GM23338 (cell line): Measurements from ENCODE around the gene PIEZO2. TPM values are rescaled to one million over a fixed set of nuclear protein-coding genes. Genes with fewer than 3 reads are reported as not detected.

ENCODE experiments used
- ATAC-seq: fragments of 200-7000 bp; cut with Tn5 transposase; 3 replicates; pipeline ENCODE4 v1.9.1; 2020
- DNase-seq: peaks from one replicate; pipeline ENCODE4 v3.0.0-alpha.2; 2015; ENCODE audit warnings: low spot score
- H2AFZ ChIP-seq: fragments of 200-600 bp; sonication (generic); 2 replicates; pipeline ENCODE4 v1.8.0; 2016; ENCODE audit warnings: antibody characterized with exemption, mild to moderate bottlenecking, moderate library complexity
- H3F3A ChIP-seq: fragments of 200-600 bp; sonication (generic); replicated peaks from 2 replicates; pipeline ENCODE4 v1.8.0; 2017; ENCODE audit warnings: antibody characterized with exemption, mixed run types, low read depth
- H3K27ac ChIP-seq: fragments of 200-600 bp; sonication (generic); 2 replicates; pipeline ENCODE4 v1.6.1; 2016; ENCODE audit warnings: low read depth
- H3K27me3 ChIP-seq: fragments of 200-600 bp; sonication (generic); 2 replicates; pipeline ENCODE4 v1.8.0; 2016; ENCODE audit warnings: mild to moderate bottlenecking, mixed run types, moderate library complexity; ENCODE audit not compliant: insufficient read depth
- H3K36me3 ChIP-seq: fragments of 200-600 bp; sonication (generic); 2 replicates; pipeline ENCODE4 v1.8.0; 2016; ENCODE audit warnings: mild to moderate bottlenecking; ENCODE audit not compliant: insufficient read depth
- H3K4me1 ChIP-seq: fragments of 200-600 bp; sonication (generic); 2 replicates; pipeline ENCODE4 v1.8.0; 2016; ENCODE audit warnings: mild to moderate bottlenecking, moderate library complexity; ENCODE audit not compliant: insufficient read depth
- H3K4me2 ChIP-seq: fragments of 200-600 bp; sonication (generic); 2 replicates; pipeline ENCODE4 v1.7.1; 2017; ENCODE audit warnings: mixed run types
- H3K4me3 ChIP-seq: fragments of 200-600 bp; sonication (generic); 2 replicates; pipeline ENCODE4 v1.6.1; 2016; ENCODE audit warnings: mixed run types
- H3K79me2 ChIP-seq: fragments of 200-600 bp; sonication (generic); replicated peaks from 2 replicates; pipeline ENCODE4 v1.8.0; 2017; ENCODE audit warnings: mild to moderate bottlenecking; ENCODE audit not compliant: insufficient read depth
- H3K9me2 ChIP-seq: fragments of 200-600 bp; sonication (generic); 2 replicates; pipeline ENCODE4 v1.8.0; 2017; ENCODE audit not compliant: insufficient read depth
- H4K20me1 ChIP-seq: fragments of 200-600 bp; sonication (generic); replicated peaks from 2 replicates; pipeline ENCODE4 v1.8.0; 2017; ENCODE audit warnings: mild to moderate bottlenecking; ENCODE audit not compliant: insufficient read depth
- H3K27ac Mint-ChIP-seq: 2 replicates; pipeline ENCODE4 v1.8.0; 2020; ENCODE audit warnings: inconsistent platforms, mild to moderate bottlenecking, moderate library complexity, mixed read lengths
- H3K27me3 Mint-ChIP-seq: 3 replicates; pipeline ENCODE4 v1.8.0; 2022; ENCODE audit warnings: low read depth, mild to moderate bottlenecking, moderate library complexity, mixed read lengths, inconsistent platforms; ENCODE audit not compliant: insufficient read depth, poor library complexity
- H3K36me3 Mint-ChIP-seq: 3 replicates; pipeline ENCODE4 v1.8.0; 2021; ENCODE audit warnings: low read depth, mild to moderate bottlenecking, inconsistent platforms, moderate library complexity, mixed read lengths
- H3K4me1 Mint-ChIP-seq: 3 replicates; pipeline ENCODE4 v1.8.0; 2020; ENCODE audit warnings: mild to moderate bottlenecking, inconsistent platforms, mixed read lengths
- H3K4me3 Mint-ChIP-seq: 3 replicates; pipeline ENCODE4 v1.8.0; 2021; ENCODE audit warnings: moderate library complexity, mild to moderate bottlenecking, inconsistent platforms, mixed read lengths
- H3K9me3 Mint-ChIP-seq: 3 replicates; pipeline ENCODE4 v1.8.0; 2020; ENCODE audit warnings: moderate library complexity, mild to moderate bottlenecking, inconsistent platforms, mixed read lengths
- CTCF ChIP-seq, 2 experiments: fragments of 200-600 bp in 1 of 2; sonication (generic) in 1 of 2; conservative IDR thresholded peaks; 2 replicates each; pipeline versions ENCODE4 v1.5.1 to v1.6.1; 2016 to 2017; ENCODE audit warnings: antibody characterized with exemption in 2 of 2, low read depth in 2 of 2, mild to moderate bottlenecking in 2 of 2, moderate library complexity in 1 of 2
- ETS1 ChIP-seq: IDR thresholded peaks from 2 replicates; pipeline ENCODE4 v1.6.1; 2016; ENCODE audit warnings: antibody characterized with exemption
- EZH2phosphoT487 ChIP-seq: fragments of 200-600 bp; sonication (generic); IDR thresholded peaks from one replicate; pipeline ENCODE4 v1.8.1; 2018; ENCODE audit warnings: antibody characterized with exemption; ENCODE audit not compliant: unreplicated experiment
- NANOG ChIP-seq: IDR thresholded peaks from 2 replicates; pipeline ENCODE4 v1.6.1; 2016; ENCODE audit warnings: antibody characterized with exemption, borderline replicate concordance
- POLR2AphosphoS5 ChIP-seq: IDR thresholded peaks from 2 replicates; pipeline ENCODE4 v1.6.1; 2016; ENCODE audit warnings: antibody characterized with exemption, low read depth
- ZNF462 ChIP-seq: fragments of 250-450 bp; sonication (Bioruptor Pico); IDR thresholded peaks from 2 replicates; pipeline ENCODE4 v1.5.0; 2020; ENCODE audit warnings: mild to moderate bottlenecking, moderate library complexity
- polyA plus RNA-seq: library from polyadenylated mRNA; unstranded; fragments of >200 nt; fragmentation: Nextera tagmentation; extraction: Ambion mirVana; gene quantifications from 2 replicates; pipeline ENCODE4 v1.2.1, GENCODE V29; 2016
- total RNA-seq: library from RNA; depleted of rRNA; stranded (reverse); fragments of >200 nt; shearing (Covaris generic); gene quantifications from 2 replicates; pipeline ENCODE4 v1.2.3, GENCODE V29; 2014

The PIEZO2 gene
- total and polyA plus RNA-seq, 2 experiments from 2014 or later, result 4.8 to 8.2 TPM

- Histone ChIP-seq H3K4me2 (no peak overlapping the region), H4K20me1 (no peaks in the 10 kb centered on the region; the same call in 1 of the 2 replicates), H3K4me1 (no peaks in the 10 kb centered on the region), H3K27me3 (no peaks in the 10 kb centered on the region), H3F3A (no peaks in the 10 kb centered on the region), H3K27ac (no peak overlapping the region), H3K9me2 (no peaks in the 10 kb centered on the region), H3K79me2 (no peaks in the 10 kb centered on the region), H3K4me3 (no peak overlapping the region), H2AFZ (no peak overlapping the region), H3K36me3 (no peaks in the 10 kb centered on the region)
- H3K36me3 Mint-ChIP-seq, result no peaks in the 10 kb centered on the region
- peaks cover 11% of the 10 kb centered on the region for H3K4me1 Mint-ChIP-seq
- no peak overlapping the region for H3K27ac Mint-ChIP-seq
- H3K4me3 Mint-ChIP-seq, result no peak overlapping the region
- ATAC-seq, result no peak
- TF ChIP-seq CTCF (conservative IDR thresholded peaks at IDR 0.05; ENCODE audit: low read depth in 2 of 2) (no peak), ZNF462 (no peak), ETS1 (no peak), NANOG (no peak), EZH2phosphoT487 (no peak), POLR2AphosphoS5 (no peak)
- H3K9me3 Mint-ChIP-seq, result no peaks in the 10 kb centered on the region
- H3K27me3 Mint-ChIP-seq, result peaks cover 3% of the 10 kb centered on the region
- no peak for DNase-seq
Observed at GRCh38 chr18:11081009-11081532, 68.3 kb downstream of the PIEZO2 start.
